A673 (cell line): ENCODE results near the gene INPP5B.
A peak's percentile ranks its signal among the peaks of the same experiment; 100 is the strongest.
"Not testable (repeated sequence)": the region's sequence is repeated elsewhere in the genome, so short reads cannot be mapped to it uniquely, and the experiment has no call there.

ENCODE experiments used
- EZH2 ChIP-seq: fragments of 200-600 bp; sonication (generic); IDR thresholded peaks from 2 replicates; pipeline ENCODE4 v1.6.1; 2017; ENCODE audit warnings: borderline replicate concordance, low read depth, mild to moderate bottlenecking, mixed read lengths, antibody characterized with exemption, low read length; ENCODE audit not compliant: poor library complexity, severe bottlenecking
- TF ChIP-seq, protein P1 (sequence below): fragments of 300-800, 200-600 bp; sonication (generic); conservative IDR thresholded peaks from 2 replicates; pipeline ENCODE4 v1.5.1; 2017; ENCODE audit warnings: low read depth, mild to moderate bottlenecking, antibody characterized with exemption, low read length, moderate library complexity, mixed read lengths

DNA sequence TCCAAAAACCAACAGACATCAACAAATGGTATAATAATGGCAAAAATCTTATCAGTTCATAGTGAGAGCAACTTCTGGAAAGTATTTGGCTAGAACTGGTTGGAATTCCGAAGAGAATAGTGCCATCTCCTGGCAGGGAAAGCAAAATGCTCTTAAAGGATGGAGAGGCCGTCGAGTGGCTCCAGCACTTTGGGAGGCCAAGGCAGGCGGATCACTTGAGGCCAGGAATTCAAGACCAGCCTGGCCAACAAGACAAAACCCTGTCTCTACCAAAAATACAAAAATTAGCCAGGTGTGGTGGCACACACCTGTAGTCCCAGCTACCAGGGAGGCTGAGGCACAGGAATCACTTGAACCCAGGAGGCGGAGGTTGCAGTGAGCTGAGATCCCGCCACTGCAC is 28.2 kb upstream of the INPP5B start:
- TF ChIP-seq, protein P1, sequence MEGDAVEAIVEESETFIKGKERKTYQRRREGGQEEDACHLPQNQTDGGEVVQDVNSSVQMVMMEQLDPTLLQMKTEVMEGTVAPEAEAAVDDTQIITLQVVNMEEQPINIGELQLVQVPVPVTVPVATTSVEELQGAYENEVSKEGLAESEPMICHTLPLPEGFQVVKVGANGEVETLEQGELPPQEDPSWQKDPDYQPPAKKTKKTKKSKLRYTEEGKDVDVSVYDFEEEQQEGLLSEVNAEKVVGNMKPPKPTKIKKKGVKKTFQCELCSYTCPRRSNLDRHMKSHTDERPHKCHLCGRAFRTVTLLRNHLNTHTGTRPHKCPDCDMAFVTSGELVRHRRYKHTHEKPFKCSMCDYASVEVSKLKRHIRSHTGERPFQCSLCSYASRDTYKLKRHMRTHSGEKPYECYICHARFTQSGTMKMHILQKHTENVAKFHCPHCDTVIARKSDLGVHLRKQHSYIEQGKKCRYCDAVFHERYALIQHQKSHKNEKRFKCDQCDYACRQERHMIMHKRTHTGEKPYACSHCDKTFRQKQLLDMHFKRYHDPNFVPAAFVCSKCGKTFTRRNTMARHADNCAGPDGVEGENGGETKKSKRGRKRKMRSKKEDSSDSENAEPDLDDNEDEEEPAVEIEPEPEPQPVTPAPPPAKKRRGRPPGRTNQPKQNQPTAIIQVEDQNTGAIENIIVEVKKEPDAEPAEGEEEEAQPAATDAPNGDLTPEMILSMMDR: peak; percentile 69
- TF ChIP-seq EZH2: not testable (repeated sequence)
